ENCODE results near the gene DEPDC1B. TPM values are rescaled to one million over a fixed set of nuclear protein-coding genes. Genes with fewer than 3 reads are reported as not detected.

DEPDC1B gene
- total and polyA plus RNA-seq, 2 of the 8 experiments (the other 6 are each of a cell fraction or from before 2014, with no cell fraction given), result 30.8 to 67.4 TPM

GRCh38 chr5:60743511-60744314 is 43.7 kb upstream of the DEPDC1B start (continued):
- TF ChIP-seq CBX8 (IDR thresholded peaks at IDR 0.05; ENCODE audit: borderline replicate concordance, low read depth, low read length) (no peak), TAF1 (IDR thresholded peaks at IDR 0.05; ENCODE audit: low read depth, low read length) (no peak)

Data from H1 (cell line).